NT2/D1 (cell line): ENCODE data around the gene PIWIL4.

Source experiments
- SUZ12 ChIP-seq: IDR thresholded peaks from 2 replicates; pipeline ENCODE4 v1.6.1; 2011; ENCODE audit not compliant: insufficient read length, insufficient read depth; ENCODE audit errors: extremely low read depth
- YY1 ChIP-seq: IDR thresholded peaks from 2 replicates; pipeline ENCODE4 v1.6.1; 2011; ENCODE audit not compliant: insufficient read length, insufficient read depth

DNA sequence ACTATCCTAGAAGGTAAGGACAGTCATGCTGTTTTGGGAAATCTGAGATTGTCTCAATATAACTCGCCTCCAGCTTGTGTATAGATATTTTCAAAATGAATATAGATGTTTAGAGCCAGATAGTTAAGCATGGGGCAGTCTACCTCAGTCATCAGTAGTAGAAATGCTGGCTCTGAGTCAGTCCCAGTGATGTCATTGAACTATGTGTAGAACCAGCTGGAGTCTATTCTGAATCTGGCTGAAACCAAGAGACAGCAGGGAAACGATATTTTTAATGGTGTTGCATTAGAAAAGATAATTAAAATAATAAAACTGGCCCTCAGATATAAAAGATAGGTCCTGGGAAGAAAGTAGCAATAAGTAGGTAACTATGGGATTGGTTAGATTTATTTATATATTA lies 25.9 kb downstream of the PIWIL4 start:
- TF ChIP-seq SUZ12 (no peak), YY1 (no peak)
